SK-MEL-5 (cell line): ENCODE measurements around the gene SETX. TPM values are rescaled to one million over a fixed set of nuclear protein-coding genes. Genes with fewer than 3 reads are reported as not detected.
"Not testable (repeated sequence)": the region's sequence is repeated elsewhere in the genome, so short reads cannot be mapped to it uniquely, and the experiment has no call there.

Experiments used
- DNase-seq: peaks from one replicate; pipeline ENCODE4 v3.0.0-alpha.2; 2016; ENCODE audit warnings: low read depth, low spot score
- in situ Hi-C: cut with HindIII; loops from 2 replicates; pipeline ENCODE4 v1.10.0; 2016; ENCODE audit warnings: low sequenced_read_pairs, high pct_unique_total_duplicates, low pct_unique_long_range_greater_than_20kb
- total RNA-seq: library from RNA; depleted of rRNA; stranded (reverse); fragments of >200 nt; shearing (Covaris generic); gene quantifications from 2 replicates; pipeline ENCODE4 v1.2.3, GENCODE V29; 2014

Gene SETX
- total RNA-seq, 1 experiment from 2014 or later: 58.2 TPM

GRCh38 chr9:132312426-132312825 lies 42.4 kb downstream of the SETX start:
- in situ Hi-C loops: no loop called here
- no peak for DNase-seq

- DNase-seq: no peak
- in situ Hi-C loops: no loop called here
Observed at GRCh38 chr9:132311978-132312377, 42.8 kb downstream of the SETX start.

DNA sequence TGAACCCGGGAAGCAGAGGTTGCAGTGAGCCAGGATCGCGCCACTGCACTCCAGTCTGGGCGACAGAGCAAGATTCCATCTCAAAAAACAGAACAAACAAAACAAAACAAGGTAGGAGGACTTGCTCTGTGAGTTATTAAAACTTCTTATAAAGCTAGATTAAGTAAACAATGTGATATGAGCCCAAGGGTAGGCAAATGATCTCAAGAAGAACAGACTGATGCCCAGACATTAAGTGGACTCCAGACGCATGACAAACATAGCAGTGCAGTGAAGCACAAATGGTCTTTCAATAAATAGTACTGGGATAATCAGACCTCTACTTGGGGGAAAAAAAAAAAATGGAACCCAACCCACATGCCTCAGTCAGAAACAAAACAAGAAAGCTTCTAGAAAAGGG lies 45.7 kb downstream of the SETX start:
- no peak for DNase-seq
- in situ Hi-C loops: no loop called here

GRCh38 chr9:132301521-132301920 lies 53.3 kb downstream of the SETX start:
- no peak for DNase-seq

GRCh38 chr9:132299221-132299620 lies 55.6 kb downstream of the SETX start:
- DNase-seq: no peak
- in situ Hi-C loops: no loop called here

More at GRCh38 chr9:132301521-132301920, 53.3 kb downstream of the SETX start:
- in situ Hi-C loops: no loop called here

GRCh38 chr9:132295181-132295580 lies 59.6 kb downstream of the SETX start:
- DNase-seq: no peak
- in situ Hi-C loops: no loop called here

GRCh38 chr9:132293145-132293721 lies 61.6 kb downstream of the SETX start:
- in situ Hi-C loops: no loop called here
- no peak for DNase-seq

- in situ Hi-C loops: no loop called here
- peak; percentile 77 for DNase-seq
Observed at GRCh38 chr9:132288966-132289365, 65.8 kb downstream of the SETX start.

DNA sequence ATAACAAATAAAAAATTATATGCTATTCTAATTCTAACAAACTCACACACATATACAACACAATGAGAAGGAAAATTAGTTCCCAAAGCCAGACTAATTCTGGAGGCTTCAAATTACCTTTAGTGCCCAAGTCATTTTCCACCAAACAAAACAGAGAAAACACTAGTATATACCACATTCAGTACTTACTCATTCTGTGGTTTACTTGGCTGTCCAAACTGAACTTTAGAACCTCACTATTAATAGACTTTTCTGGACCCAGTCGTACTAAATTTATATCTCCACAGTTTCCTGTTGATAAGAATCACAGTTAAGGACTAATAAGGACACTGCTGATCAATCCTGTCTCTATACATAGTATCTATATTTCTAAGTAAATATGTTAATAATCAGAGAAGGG lies 66.4 kb downstream of the SETX start:
- no peak for DNase-seq
- in situ Hi-C loops: no loop called here

DNA sequence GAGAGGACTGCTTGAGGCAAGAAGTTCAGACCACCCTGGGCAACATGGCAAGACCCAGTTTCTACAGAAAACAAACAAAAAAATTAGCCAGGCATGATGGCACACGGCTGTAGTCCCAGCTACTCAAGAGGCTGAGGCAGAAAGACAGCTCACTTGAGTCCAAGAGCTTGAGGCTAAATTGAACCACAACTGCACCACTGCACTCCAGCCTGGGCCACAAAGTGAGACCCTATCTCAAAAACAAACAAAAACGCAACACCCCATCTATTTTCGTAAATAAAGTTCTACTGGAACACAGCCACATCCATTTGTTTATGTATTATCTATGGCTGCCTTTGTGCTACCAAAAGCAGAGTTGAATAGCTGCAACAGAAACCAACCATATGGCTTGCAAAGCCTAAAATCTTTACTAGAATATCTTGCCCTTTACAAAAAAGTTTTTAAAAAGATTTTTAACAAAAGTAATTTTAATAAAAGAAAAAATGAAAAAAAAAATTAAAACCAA lies 67.5 kb downstream of the SETX start:
- no peak for DNase-seq
- in situ Hi-C loops: no loop called here

DNA sequence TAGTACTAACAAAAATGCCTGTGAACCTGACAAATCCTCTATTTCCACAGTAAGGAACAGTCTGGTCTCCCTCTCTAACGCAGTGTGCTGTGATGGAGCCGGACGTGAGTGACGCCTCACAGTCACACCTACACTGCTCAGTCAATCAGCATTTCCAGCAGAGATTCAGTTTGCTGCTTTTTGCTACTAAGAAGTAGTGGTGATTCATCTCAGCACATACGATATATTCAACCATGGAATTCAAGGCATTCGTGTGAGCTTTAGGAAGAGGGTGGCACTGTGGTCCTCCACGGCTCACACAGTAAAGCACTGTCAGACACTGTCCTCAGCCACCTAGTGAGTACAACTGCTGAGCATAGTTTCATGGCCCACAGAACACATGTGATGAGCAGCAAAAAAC lies 70.9 kb downstream of the SETX start:
- DNase-seq: no peak

DNA sequence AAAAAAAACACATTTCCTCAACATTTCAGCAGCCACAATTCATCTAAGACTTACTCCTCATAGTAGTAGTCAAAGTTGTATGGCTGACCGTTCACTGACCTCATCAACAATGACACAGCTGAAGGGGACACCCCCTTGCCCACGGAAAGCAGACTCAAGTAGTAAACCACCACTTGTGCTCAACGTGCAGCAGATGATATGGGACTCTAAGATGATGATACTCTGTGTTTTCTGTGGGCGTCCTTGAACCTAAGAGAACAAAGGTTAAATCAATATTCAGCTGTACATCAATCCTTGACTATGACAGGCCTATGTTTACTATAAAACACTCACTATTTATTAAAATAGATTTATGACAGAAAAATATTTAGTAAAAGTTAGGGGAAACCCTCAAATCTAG lies 71.6 kb downstream of the SETX start:
- no peak for DNase-seq
- in situ Hi-C loops: no loop called here

More for the DNA sequence above, 70.9 kb downstream of the SETX start:
- in situ Hi-C loops: no loop called here

DNA sequence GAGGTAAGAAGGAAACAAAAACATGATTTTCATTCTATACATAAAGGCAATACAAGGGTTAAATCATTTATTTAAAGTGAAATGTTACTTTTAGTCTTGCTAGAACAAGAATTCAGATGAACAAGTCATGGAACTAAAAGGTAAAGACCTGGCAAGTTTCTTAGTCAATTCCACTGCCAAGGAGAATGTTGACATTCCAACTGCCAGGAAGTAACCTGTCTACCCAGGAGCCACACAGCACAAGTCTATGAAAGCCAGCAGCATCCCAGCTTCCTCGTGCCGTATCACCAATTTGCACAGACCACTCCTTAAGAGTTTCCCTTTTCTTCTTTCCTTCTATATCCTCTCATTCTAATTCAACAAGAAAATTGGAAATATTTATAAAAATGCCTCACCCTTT lies 79.9 kb downstream of the SETX start:
- in situ Hi-C loops: loop anchor here (25.0 kb wide), 1 partner anchor 113 kb away; the partner anchor contains the start of gene NTNG2
- no peak for DNase-seq

DNA sequence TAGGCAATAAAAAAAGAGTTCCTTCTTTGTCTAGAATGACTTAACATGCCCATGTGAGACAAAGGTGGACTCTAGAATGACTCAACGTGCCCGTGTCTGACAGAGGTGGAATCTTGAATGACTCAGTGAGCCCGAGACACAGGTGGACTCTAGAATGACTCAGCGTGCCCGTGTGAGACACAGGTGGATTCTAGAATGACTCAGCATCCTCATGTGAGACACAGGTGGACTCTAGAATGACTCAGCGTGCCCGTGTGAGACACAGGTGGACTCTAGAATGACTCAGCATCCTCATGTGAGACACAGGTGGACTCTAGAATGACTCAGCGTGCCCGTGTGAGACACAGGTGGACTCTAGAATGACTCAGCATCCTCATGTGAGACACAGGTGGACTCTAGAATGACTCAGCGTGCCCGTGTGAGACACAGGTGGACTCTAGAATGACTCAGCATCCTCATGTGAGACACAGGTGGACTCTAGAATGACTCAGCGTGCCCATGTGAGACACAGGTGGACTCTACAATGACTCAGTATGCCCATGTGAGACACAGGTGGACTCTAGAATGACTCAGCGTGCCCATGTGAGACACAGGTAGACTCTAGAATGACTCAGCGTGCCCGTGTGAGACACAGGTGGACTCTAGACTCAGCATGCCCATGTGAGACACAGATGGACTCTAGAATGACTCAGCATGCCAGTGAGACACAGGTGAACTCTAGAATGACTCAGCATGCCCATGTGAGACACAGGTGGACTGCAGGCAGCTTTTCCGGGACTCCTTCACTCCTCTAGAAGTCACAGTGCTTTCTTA lies 84.9 kb downstream of the SETX start:
- in situ Hi-C loops: loop anchor here (25.0 kb wide), 1 partner anchor 108 kb away; the partner anchor contains the start of gene NTNG2
- not testable (repeated sequence) for DNase-seq

DNA sequence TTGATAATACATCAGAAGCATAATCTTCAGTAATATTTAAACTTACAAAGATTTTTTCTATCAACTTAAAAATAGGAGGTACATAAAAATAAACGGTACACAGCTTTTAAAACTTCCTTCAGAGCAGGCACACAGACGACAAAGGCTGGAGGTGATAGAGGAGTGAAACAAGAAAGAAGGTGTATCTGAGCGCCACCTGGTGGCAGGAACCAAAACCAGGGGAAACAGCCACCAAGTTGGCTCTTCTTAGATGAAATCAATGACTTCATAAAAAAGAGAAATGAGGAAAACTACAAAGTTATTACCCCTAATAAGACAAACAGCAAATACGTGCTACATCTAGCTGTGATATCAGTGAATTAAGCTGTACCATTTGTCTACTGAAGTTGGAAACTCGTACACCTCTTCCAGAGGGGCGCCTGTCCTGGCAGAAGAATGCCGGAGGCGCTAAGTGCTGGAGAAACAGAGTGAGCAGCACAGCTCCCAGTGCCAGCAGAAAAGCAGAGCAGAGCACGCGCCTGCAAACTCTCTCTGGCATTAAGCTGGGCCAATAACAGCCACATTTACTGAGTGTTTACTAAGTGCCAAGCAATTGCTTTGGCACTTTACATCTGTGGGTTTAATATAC lies 85.9 kb downstream of the SETX start:
- DNase-seq: peak; percentile 76
- in situ Hi-C loops: loop anchor here (25.0 kb wide), 1 partner anchor 107 kb away; the partner anchor contains the start of gene NTNG2

- in situ Hi-C loops: loop anchor here (25.0 kb wide), 1 partner anchor 105 kb away; the partner anchor contains the start of gene NTNG2
- DNase-seq: no peak
Observed at GRCh38 chr9:132267660-132268059, 87.1 kb downstream of the SETX start.

DNA sequence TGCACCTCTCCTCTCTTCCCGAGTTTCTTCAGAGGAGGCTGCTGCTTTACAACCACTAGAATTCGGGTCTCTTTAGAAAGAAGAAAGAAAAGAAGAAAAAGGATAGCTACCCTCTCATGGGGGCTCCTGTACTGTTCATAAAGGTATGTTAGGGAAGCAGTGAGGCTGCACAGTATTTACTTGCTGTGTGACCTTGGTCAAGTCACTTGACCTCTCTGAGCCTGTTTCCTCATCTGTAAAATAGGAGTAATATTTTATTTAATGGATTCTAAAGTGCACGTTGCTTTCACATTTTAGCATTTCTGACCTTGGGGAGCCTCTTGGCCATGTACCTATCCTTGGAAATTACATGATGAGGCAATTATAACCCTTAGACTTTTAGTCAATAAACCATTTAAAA lies 88.8 kb downstream of the SETX start:
- no peak for DNase-seq
- in situ Hi-C loops: loop anchor here (25.0 kb wide), 1 partner anchor 104 kb away; the partner anchor contains the start of gene NTNG2

DNA sequence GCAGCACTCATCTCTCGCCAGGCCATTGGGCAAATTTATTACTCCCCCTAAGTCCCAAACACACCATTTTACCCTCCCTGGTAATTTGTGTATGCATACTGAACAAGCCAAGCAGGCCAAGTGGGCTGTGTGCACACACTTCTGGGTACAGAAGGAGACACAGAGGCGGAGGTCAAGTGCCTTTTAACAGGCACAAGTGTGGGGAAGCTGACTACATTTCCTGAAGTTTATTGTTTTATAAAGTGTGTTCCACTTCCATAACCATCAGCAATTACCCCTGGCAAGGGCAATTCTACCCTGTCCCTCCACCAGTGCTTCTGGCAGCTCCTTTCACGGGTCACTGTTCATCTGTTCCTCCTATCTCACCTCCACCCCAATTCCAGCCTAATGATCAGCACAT lies 93.9 kb downstream of the SETX start:
- in situ Hi-C loops: loop anchor here (25.0 kb wide), 1 partner anchor 99 kb away; the partner anchor contains the start of gene NTNG2
- DNase-seq: no peak
